ENCODE results near the gene BAIAP2L2. TPM values are rescaled to one million over a fixed set of nuclear protein-coding genes. Genes with fewer than 3 reads are reported as not detected.
A peak's percentile ranks its signal among the peaks of the same experiment; 100 is the strongest.

BAIAP2L2 gene
- total and polyA plus RNA-seq, 12 donors = 0.09 to 6.0 (median 0.55) TPM; not detected in 1

- 66 to 85% (median 76%) methylated on average over 8 to 10 of the region's 10 CpGs for WGBS, 4 donors
- no peaks in the 10 kb centered on the region for H3K9me3 ChIP-seq (replicated peaks in 1 of 3)
- no peaks in the 10 kb centered on the region for H3K27me3 ChIP-seq
- peaks cover 16 to 20% of the 10 kb centered on the region in 2 donors for H3K4me1 ChIP-seq (replicated peaks in 1 of 2)
- H3K36me3 ChIP-seq (replicated peaks in 1 of 2) = no peaks in the 10 kb centered on the region
- no peak for DNase-seq
- H3K4me3 ChIP-seq = no peak overlapping the region
- intact Hi-C loops (cut with DNase I) = no loop called here
- H3K27ac ChIP-seq = peak overlapping the region in 1 of 5 donors; percentile 5
- no peak for TF ChIP-seq POLR2A (IDR thresholded peaks at IDR 0.05)
- TF ChIP-seq CTCF (IDR thresholded peaks at IDR 0.05) = no peak
Measured at GRCh38 chr22:38036392-38037062, 74.0 kb downstream of the BAIAP2L2 start.

GRCh38 chr22:38035530-38035885 is 75.0 kb downstream of the BAIAP2L2 start:
- WGBS, 4 donors = 84 to 93% (median 88%) methylated on average over 9 of the region's 9 CpGs
- DNase-seq = no peak
- Histone ChIP-seq H3K9me3 (replicated peaks in 1 of 3) (no peaks in the 10 kb centered on the region), H3K27me3 (no peaks in the 10 kb centered on the region), H3K4me3 (no peak overlapping the region), H3K4me1 (replicated peaks in 1 of 2) (peaks cover 16 to 20% of the 10 kb centered on the region in 2 donors), H3K27ac (no peak overlapping the region), H3K36me3 (replicated peaks in 1 of 2) (no peaks in the 10 kb centered on the region)
- TF ChIP-seq CTCF (IDR thresholded peaks at IDR 0.05) (no peak), POLR2A (IDR thresholded peaks at IDR 0.05) (no peak)
- intact Hi-C loops (cut with DNase I) = no loop called here

Other genes starting within 250 kb of the BAIAP2L2 start
- 10 to 100 TPM in 8 of 9 donors, 1 to 10 TPM in 1; 6.3 to 25.2 (median 17.3) TPM for gene MICALL1, start 204.4 kb downstream of the BAIAP2L2 start, total RNA-seq
- 10 to 100 TPM in 1 of 3 donors, 1 to 10 TPM in 2; 5.7 to 14.0 (median 6.6) TPM for gene MICALL1, start 204.4 kb downstream of the BAIAP2L2 start, polyA plus RNA-seq
- 1 to 10 TPM in 2 of 9 donors, under 1 TPM in 5, not detected in 2; 0.33 to 1.2 (median 0.77) TPM for gene C22orf23, start 157.1 kb downstream of the BAIAP2L2 start, total RNA-seq
- under 1 TPM; 0.40 to 0.68 (median 0.47) TPM for gene C22orf23, start 157.1 kb downstream of the BAIAP2L2 start, polyA plus RNA-seq
- 100 to 1,000 TPM in 1 of 9 donors, 10 to 100 TPM in 8; 39.7 to 111 (median 86.7) TPM for gene POLR2F, start 157.0 kb downstream of the BAIAP2L2 start, total RNA-seq
- gene POLR2F, start 157.0 kb downstream of the BAIAP2L2 start, polyA plus RNA-seq = 100 to 1,000 TPM in 2 of 3 donors, 10 to 100 TPM in 1; 74.2 to 205 (median 123) TPM
- 1 to 10 TPM in 3 of 9 donors, under 1 TPM in 5, not detected in 1; 0.16 to 4.0 (median 0.60) TPM for gene SOX10, start 126.1 kb downstream of the BAIAP2L2 start, total RNA-seq
- 1 to 10 TPM in 2 of 3 donors, under 1 TPM in 1; 0.73 to 5.4 (median 3.8) TPM for gene SOX10, start 126.1 kb downstream of the BAIAP2L2 start, polyA plus RNA-seq
- 10 to 100 TPM; 30.3 to 46.7 (median 38.5) TPM for gene PICK1, start 53.3 kb downstream of the BAIAP2L2 start, total RNA-seq
- 10 to 100 TPM; 28.7 to 93.6 (median 45.2) TPM for gene PICK1, start 53.3 kb downstream of the BAIAP2L2 start, polyA plus RNA-seq
- gene SLC16A8, start 26.5 kb downstream of the BAIAP2L2 start, total RNA-seq = under 1 TPM in 6 of 9 donors, not detected in 3; 0.36 to 0.61 (median 0.53) TPM
- 1 to 10 TPM in 1 of 3 donors, under 1 TPM in 1, not detected in 1; 0.30 to 1.3 TPM for gene SLC16A8, start 26.5 kb downstream of the BAIAP2L2 start, polyA plus RNA-seq
- 100 to 1,000 TPM in 1 of 9 donors, 10 to 100 TPM in 8; 11.1 to 176 (median 71.4) TPM for gene PLA2G6, start 71.1 kb upstream of the BAIAP2L2 start, total RNA-seq
- gene PLA2G6, start 71.1 kb upstream of the BAIAP2L2 start, polyA plus RNA-seq = 100 to 1,000 TPM in 2 of 3 donors, 1 to 10 TPM in 1; 6.9 to 324 (median 159) TPM
- gene MAFF, start 91.3 kb upstream of the BAIAP2L2 start, total RNA-seq = 10 to 100 TPM in 7 of 9 donors, 1 to 10 TPM in 2; 1.9 to 21.8 (median 14.3) TPM
- gene MAFF, start 91.3 kb upstream of the BAIAP2L2 start, polyA plus RNA-seq = 10 to 100 TPM in 2 of 3 donors, 1 to 10 TPM in 1; 5.2 to 23.4 (median 11.4) TPM
- 100 to 1,000 TPM in 1 of 9 donors, 10 to 100 TPM in 7, 1 to 10 TPM in 1; 7.1 to 107 (median 48.2) TPM for gene TMEM184B, start 162.3 kb upstream of the BAIAP2L2 start, total RNA-seq
- gene TMEM184B, start 162.3 kb upstream of the BAIAP2L2 start, polyA plus RNA-seq = 10 to 100 TPM; 17.4 to 27.1 (median 23.1) TPM
- 100 to 1,000 TPM in 1 of 9 donors, 10 to 100 TPM in 8; 28.4 to 112 (median 67.3) TPM for gene CSNK1E, start 206.7 kb upstream of the BAIAP2L2 start, total RNA-seq
- 100 to 1,000 TPM in 1 of 3 donors, 10 to 100 TPM in 2; 49.1 to 142 (median 85.2) TPM for gene CSNK1E, start 206.7 kb upstream of the BAIAP2L2 start, polyA plus RNA-seq